SW480 (cell line): Measurements from ENCODE around the gene ZNF735.
"Not testable (repeated sequence)": the region's sequence is repeated elsewhere in the genome, so short reads cannot be mapped to it uniquely, and the experiment has no call there.

Experiments
- DNase-seq: peaks from one replicate; pipeline ENCODE4 v3.0.0-alpha.2; 2016; ENCODE audit warnings: low spot score

Gene ZNF735

GRCh38 chr7:64206903-64207302 is at the start of gene ZNF735:
TSS of gene ZNF735 (plus strand) at chr7:64207203. CDS start at chr7:64207203, 0 bp downstream.
- no peak for DNase-seq

GRCh38 chr7:64170974-64171373 is 36.0 kb upstream of the ZNF735 start:
- not testable (repeated sequence) for DNase-seq

- DNase-seq: no peak
Observed at GRCh38 chr7:64174328-64174727, 32.7 kb upstream of the ZNF735 start.

DNA sequence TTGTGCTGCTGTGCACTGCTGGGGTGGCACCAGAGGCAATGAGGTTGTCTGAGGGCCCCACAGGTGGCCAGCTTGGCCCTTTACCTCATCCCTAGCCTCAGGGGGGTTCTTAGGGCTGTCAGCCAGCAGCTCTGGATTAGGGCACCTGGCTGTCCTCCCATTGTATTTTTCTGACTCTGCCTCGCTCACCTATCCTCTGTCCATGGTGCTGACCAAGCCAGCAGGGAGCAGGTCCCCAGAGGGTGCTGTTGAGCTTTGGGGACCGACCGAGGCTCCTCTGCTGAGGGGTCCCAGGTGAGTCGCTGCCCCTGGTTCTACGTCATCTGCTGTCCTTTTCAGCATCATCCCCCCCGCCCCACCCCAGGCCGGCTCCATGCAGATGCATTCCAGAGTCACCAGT is 32.1 kb upstream of the ZNF735 start:
- DNase-seq: no peak

- no peak for DNase-seq
Observed at GRCh38 chr7:64180989-64181388, 26.0 kb upstream of the ZNF735 start.

GRCh38 chr7:64181586-64181985 is 25.4 kb upstream of the ZNF735 start:
- no peak for DNase-seq

GRCh38 chr7:64182036-64182790 is 24.8 kb upstream of the ZNF735 start:
- DNase-seq: no peak

- no peak for DNase-seq
Observed at GRCh38 chr7:64183126-64183742, 23.8 kb upstream of the ZNF735 start.

GRCh38 chr7:64183827-64184372 is 23.1 kb upstream of the ZNF735 start:
- no peak for DNase-seq

GRCh38 chr7:64184376-64184775 is 22.6 kb upstream of the ZNF735 start:
- DNase-seq: no peak

- no peak for DNase-seq
Observed at GRCh38 chr7:64187408-64187807, 19.6 kb upstream of the ZNF735 start.

- DNase-seq: no peak
Observed at GRCh38 chr7:64192148-64192704, 14.8 kb upstream of the ZNF735 start.

DNA sequence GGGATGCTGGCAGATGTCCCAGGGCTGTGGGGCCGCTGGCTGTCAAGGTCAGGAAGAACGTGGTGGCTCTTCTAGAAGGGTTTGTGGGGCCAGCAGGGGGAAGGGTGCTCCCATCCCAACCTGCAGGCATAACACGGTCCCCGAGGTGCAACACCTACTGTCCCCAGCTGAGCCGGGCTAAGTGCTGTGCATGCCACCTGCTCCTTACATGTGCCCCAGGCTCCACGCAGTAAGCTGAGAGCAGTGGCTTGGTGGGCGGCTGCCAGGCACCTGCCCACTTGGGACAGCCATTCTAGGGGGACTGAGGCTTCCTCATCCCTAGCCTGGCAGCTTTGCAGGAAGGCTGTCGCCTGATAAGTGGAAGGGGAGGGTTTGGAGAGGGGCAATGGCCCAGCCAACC is 14.2 kb upstream of the ZNF735 start:
- DNase-seq: no peak

GRCh38 chr7:64219710-64220298 is 12.8 kb downstream of the ZNF735 start:
- not testable (repeated sequence) for DNase-seq

DNA sequence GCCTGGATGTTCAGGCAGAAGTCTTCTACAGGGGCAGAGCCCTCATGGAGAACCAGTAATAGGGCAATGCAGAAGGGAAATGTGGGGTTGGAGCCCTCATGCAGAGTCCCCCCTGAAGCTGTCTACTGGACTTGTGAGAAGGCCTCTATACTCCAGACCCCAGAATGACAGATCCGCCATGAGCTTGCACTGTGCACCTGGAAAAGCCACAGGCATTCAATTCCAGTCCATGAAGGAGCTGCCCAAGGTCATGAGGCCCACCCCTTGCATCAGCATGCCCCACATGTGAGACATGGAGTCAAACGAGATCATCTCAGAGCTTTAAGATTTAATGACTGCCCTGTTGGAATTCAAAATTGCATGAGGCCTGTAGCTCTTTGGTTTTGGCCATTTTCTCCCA is 16.4 kb downstream of the ZNF735 start:
- DNase-seq: no peak

DNA sequence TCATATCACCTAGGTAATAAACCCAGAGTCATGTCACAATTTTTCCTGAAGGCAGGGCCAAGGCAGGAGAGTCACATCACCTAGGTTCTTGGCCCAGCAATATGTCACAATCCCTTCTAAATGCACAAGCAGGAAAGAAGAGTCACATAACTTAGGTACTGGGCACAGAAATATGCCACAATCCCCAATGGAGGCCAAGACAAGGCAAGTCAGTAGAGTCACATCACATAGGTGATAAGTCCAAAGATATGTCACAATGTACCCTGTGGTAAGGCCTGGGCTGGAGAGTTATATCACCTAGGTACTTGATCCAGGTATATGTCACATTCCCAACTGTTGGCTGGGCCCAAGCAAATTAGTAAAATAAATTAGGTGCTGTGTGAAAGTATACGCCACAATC is 21.2 kb downstream of the ZNF735 start, which contains the start of gene ZNF679:
TSS of gene ZNF679 (plus strand) at position 301 of the 400 bp plus-strand sequence. CDS start 20,644 bp downstream, outside the sequence.
- not testable (repeated sequence) for DNase-seq

DNA sequence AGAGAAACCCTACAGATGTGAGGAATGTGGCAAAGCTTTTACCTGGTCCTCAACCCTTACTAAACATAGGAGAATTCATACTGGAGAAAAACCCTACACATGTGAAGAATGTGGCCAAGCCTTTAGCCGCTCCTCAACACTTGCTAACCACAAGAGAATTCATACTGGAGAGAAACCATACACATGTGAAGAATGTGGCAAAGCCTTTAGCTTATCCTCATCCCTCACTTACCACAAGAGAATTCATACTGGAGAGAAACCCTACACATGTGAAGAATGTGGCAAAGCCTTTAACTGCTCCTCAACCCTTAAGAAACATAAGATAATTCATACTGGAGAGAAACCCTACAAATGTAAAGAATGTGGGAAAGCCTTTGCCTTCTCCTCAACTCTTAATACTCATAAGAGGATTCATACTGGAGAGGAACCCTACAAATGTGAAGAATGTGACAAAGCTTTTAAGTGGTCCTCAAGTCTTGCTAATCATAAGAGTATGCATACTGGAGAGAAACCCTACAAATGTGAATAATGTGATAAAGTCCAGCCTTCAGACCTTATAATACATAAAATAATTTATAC is 59.4 kb downstream of the ZNF735 start:
- no peak for DNase-seq
